WTC11 (cell line): ENCODE measurements around the gene S100PBP.

Source experiments
- AFF4 ChIP-seq: sonication (generic); formaldehyde crosslinking; IDR thresholded peaks from 2 replicates; pipeline ENCODE4 v1.8.1; 2023; ENCODE audit warnings: mild to moderate bottlenecking, missing genetic modification reagents, borderline replicate concordance
- SP1 ChIP-seq: sonication (generic); formaldehyde crosslinking; conservative IDR thresholded peaks from 2 replicates; pipeline ENCODE4 v1.8.1; 2022; ENCODE audit warnings: missing genetic modification reagents
- ZNF138 ChIP-seq: sonication (generic); formaldehyde crosslinking; conservative IDR thresholded peaks from 2 replicates; pipeline ENCODE4 v1.8.1; 2022; ENCODE audit warnings: mild to moderate bottlenecking, moderate library complexity, missing genetic modification reagents
- TF ChIP-seq, protein P1 (sequence below): fragments of 200-600 bp; IDR thresholded peaks from 2 replicates; pipeline ENCODE4 v1.8.0; 2022; ENCODE audit warnings: antibody characterized with exemption

DNA sequence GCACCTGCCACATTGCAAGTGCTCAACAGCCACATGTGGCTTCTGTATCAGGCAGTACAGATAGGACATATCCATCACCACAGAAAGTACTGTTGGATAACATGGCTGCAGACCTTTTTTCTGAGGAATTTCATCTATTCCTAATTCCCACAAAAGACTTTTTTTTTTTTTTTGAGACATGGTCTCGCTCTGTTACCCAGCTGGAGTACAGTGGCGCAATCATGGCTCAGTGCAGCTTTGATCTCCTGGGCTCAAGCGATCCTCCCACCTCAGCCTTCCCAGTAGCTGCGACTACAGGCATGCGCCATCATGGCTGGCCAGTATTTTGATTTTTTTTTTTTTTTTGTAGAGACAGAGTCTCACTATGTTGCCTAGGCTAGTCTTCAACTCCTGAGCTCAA is 33.6 kb upstream of the S100PBP start:
- no peak for TF ChIP-seq ZNF138 (CRISPR knock-in tag)
- TF ChIP-seq, protein P1, sequence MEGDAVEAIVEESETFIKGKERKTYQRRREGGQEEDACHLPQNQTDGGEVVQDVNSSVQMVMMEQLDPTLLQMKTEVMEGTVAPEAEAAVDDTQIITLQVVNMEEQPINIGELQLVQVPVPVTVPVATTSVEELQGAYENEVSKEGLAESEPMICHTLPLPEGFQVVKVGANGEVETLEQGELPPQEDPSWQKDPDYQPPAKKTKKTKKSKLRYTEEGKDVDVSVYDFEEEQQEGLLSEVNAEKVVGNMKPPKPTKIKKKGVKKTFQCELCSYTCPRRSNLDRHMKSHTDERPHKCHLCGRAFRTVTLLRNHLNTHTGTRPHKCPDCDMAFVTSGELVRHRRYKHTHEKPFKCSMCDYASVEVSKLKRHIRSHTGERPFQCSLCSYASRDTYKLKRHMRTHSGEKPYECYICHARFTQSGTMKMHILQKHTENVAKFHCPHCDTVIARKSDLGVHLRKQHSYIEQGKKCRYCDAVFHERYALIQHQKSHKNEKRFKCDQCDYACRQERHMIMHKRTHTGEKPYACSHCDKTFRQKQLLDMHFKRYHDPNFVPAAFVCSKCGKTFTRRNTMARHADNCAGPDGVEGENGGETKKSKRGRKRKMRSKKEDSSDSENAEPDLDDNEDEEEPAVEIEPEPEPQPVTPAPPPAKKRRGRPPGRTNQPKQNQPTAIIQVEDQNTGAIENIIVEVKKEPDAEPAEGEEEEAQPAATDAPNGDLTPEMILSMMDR, result no peak
- no peak for TF ChIP-seq SP1
- no peak for TF ChIP-seq AFF4
